GM23248 (cell line): ENCODE results near the gene CYP4X1.
"Not testable (repeated sequence)": the region's sequence is repeated elsewhere in the genome, so short reads cannot be mapped to it uniquely, and the experiment has no call there.

Source experiments
- EZH2 ChIP-seq: fragments of 200-600 bp; sonication (generic); IDR thresholded peaks from 2 replicates; pipeline ENCODE4 v1.6.1; 2018; ENCODE audit warnings: antibody characterized with exemption, mild to moderate bottlenecking; ENCODE audit not compliant: insufficient read depth, poor library complexity, severe bottlenecking
- EZH2phosphoT487 ChIP-seq: fragments of 200-600 bp; sonication (generic); IDR thresholded peaks from 2 replicates; pipeline ENCODE4 v1.6.1; 2018; ENCODE audit warnings: antibody characterized with exemption, moderate library complexity, mild to moderate bottlenecking, low read depth; ENCODE audit not compliant: insufficient read depth

- not testable (repeated sequence) for TF ChIP-seq EZH2phosphoT487, EZH2
Observed at GRCh38 chr1:47006437-47006836, 17.0 kb upstream of the CYP4X1 start.
